Smooth muscle cell (in vitro differentiated cells): ENCODE measurements around the gene PCOLCE2. TPM values are rescaled to one million over a fixed set of nuclear protein-coding genes. Genes with fewer than 3 reads are reported as not detected.

Source experiments
- DNase-seq: peaks from one replicate; lab custom pipeline; 2025; ENCODE audit not compliant: unreplicated experiment; lab: John Stamatoyannopoulos, UW
- H2AFZ ChIP-seq: fragments of 200-600 bp; sonication (generic); 2 replicates; pipeline ENCODE4 v1.6.0; 2016; ENCODE audit warnings: antibody characterized with exemption, low read depth, mild to moderate bottlenecking
- H3F3A ChIP-seq: fragments of 200-600 bp; sonication (generic); 2 replicates; pipeline ENCODE4 v1.6.0; 2017; ENCODE audit warnings: antibody characterized with exemption, low read depth
- H3K27ac ChIP-seq: fragments of 200-600 bp; sonication (generic); 2 replicates; pipeline ENCODE4 v1.5.1; 2016; ENCODE audit warnings: low read depth, mild to moderate bottlenecking
- H3K27me3 ChIP-seq: fragments of 200-600 bp; sonication (generic); 2 replicates; pipeline ENCODE4 v1.6.1; 2016; ENCODE audit warnings: low read depth, mild to moderate bottlenecking
- H3K36me3 ChIP-seq: fragments of 200-600 bp; sonication (generic); 2 replicates; pipeline ENCODE4 v1.5.1; 2016; ENCODE audit warnings: low read depth
- H3K4me1 ChIP-seq: fragments of 200-600 bp; sonication (generic); 2 replicates; pipeline ENCODE4 v1.5.1; 2016; ENCODE audit warnings: low read depth
- H3K4me2 ChIP-seq: fragments of 200-600 bp; sonication (generic); 2 replicates; pipeline ENCODE4 v1.6.0; 2016; ENCODE audit warnings: mild to moderate bottlenecking
- H3K4me3 ChIP-seq: fragments of 200-600 bp; sonication (generic); 2 replicates; pipeline ENCODE4 v1.5.1; 2016; ENCODE audit warnings: mild to moderate bottlenecking
- H3K79me2 ChIP-seq: fragments of 200-600 bp; sonication (generic); 2 replicates; pipeline ENCODE4 v1.6.0; 2016; ENCODE audit warnings: low read depth, mild to moderate bottlenecking
- H3K9ac ChIP-seq: fragments of 200-600 bp; sonication (generic); 2 replicates; pipeline ENCODE4 v1.6.0; 2016; ENCODE audit warnings: low read depth
- H3K9me3 ChIP-seq: fragments of 200-600 bp; sonication (generic); replicated peaks from 2 replicates; pipeline ENCODE4 v1.5.1; 2016; ENCODE audit warnings: low read depth
- H4K20me1 ChIP-seq: fragments of 200-600 bp; sonication (generic); 2 replicates; pipeline ENCODE4 v1.6.0; 2016; ENCODE audit warnings: low read depth
- CTCF ChIP-seq: fragments of 200-600 bp; sonication (generic); IDR thresholded peaks from 2 replicates; pipeline ENCODE4 v1.5.1; 2017; ENCODE audit warnings: borderline replicate concordance, mild to moderate bottlenecking, antibody characterized with exemption; ENCODE audit not compliant: insufficient read depth, poor library complexity, severe bottlenecking
- WGBS: methylation state at CpG from one replicate; pipeline ENCODE4 v1.1.7; 2016; ENCODE audit warnings: low lambda C conversion rate; 5-methylcytosine and 5-hydroxymethylcytosine counted together
- polyA plus RNA-seq: library from polyadenylated mRNA; unstranded; fragments of >200 nt; fragmentation: Nextera tagmentation; extraction: Ambion mirVana; gene quantifications from 2 replicates; pipeline ENCODE4 v1.2.1, GENCODE V29; 2016
- total RNA-seq: library from RNA; depleted of rRNA; stranded (reverse); fragments of >200 nt; gene quantifications from 2 replicates; pipeline ENCODE4 v1.2.3, GENCODE V29; 2014

The PCOLCE2 gene
- total and polyA plus RNA-seq, 2 experiments from 2014 or later: 32.5 to 80.9 TPM

- H3F3A ChIP-seq: peaks cover 4% of the 10 kb centered on the region
- no peak for TF ChIP-seq CTCF
- no peaks in the 10 kb centered on the region for H3K27me3 ChIP-seq
- 78% methylated on average over 2 of the region's 2 CpGs for WGBS
- no peak overlapping the region for H2AFZ ChIP-seq
- H4K20me1 ChIP-seq: no peaks in the 10 kb centered on the region
- H3K36me3 ChIP-seq: no peaks in the 10 kb centered on the region
- H3K4me2 ChIP-seq: no peak overlapping the region
- H3K9me3 ChIP-seq: no peaks in the 10 kb centered on the region
- H3K79me2 ChIP-seq: no peaks in the 10 kb centered on the region
- no peaks in the 10 kb centered on the region for H3K4me1 ChIP-seq
- no peak for DNase-seq
- no peak overlapping the region for H3K27ac ChIP-seq
- H3K4me3 ChIP-seq: no peak overlapping the region
- no peak overlapping the region for H3K9ac ChIP-seq
Observed at GRCh38 chr3:142897807-142898206, 8.9 kb upstream of the PCOLCE2 start.

GRCh38 chr3:142896996-142897395 lies 8.1 kb upstream of the PCOLCE2 start:
- Histone ChIP-seq H3K27me3 (no peaks in the 10 kb centered on the region), H3K9ac (no peak overlapping the region), H4K20me1 (no peaks in the 10 kb centered on the region), H3K27ac (peak overlapping the region; percentile 43), H3K4me2 (no peak overlapping the region), H3F3A (peaks cover 4% of the 10 kb centered on the region), H3K36me3 (no peaks in the 10 kb centered on the region), H3K9me3 (no peaks in the 10 kb centered on the region), H2AFZ (no peak overlapping the region), H3K4me3 (no peak overlapping the region), H3K79me2 (no peaks in the 10 kb centered on the region), H3K4me1 (no peaks in the 10 kb centered on the region)
- WGBS: 54% methylated on average over 1 of the region's 1 CpG
- TF ChIP-seq CTCF: no peak
- no peak for DNase-seq

GRCh38 chr3:142896201-142896755 lies 7.4 kb upstream of the PCOLCE2 start:
- H3K27me3 ChIP-seq: no peaks in the 10 kb centered on the region
- H3K27ac ChIP-seq: peak overlapping the region; percentile 43
- DNase-seq: no peak
- H3K9me3 ChIP-seq: no peaks in the 10 kb centered on the region
- peaks cover 4% of the 10 kb centered on the region for H3F3A ChIP-seq
- H3K4me2 ChIP-seq: peak overlapping the region; percentile 7
- no peak overlapping the region for H2AFZ ChIP-seq
- WGBS: 60% methylated on average over 9 of the region's 9 CpGs
- no peak overlapping the region for H3K4me3 ChIP-seq
- TF ChIP-seq CTCF: no peak
- H3K79me2 ChIP-seq: no peaks in the 10 kb centered on the region
- H3K9ac ChIP-seq: no peak overlapping the region
- no peaks in the 10 kb centered on the region for H3K4me1 ChIP-seq
- no peaks in the 10 kb centered on the region for H4K20me1 ChIP-seq
- no peaks in the 10 kb centered on the region for H3K36me3 ChIP-seq

- Histone ChIP-seq H4K20me1 (no peaks in the 10 kb centered on the region), H2AFZ (no peak overlapping the region)
- TF ChIP-seq CTCF: no peak
Observed at GRCh38 chr3:142894493-142894892, 5.6 kb upstream of the PCOLCE2 start.

More at GRCh38 chr3:142894493-142894892, 5.6 kb upstream of the PCOLCE2 start:
- H3K4me1 ChIP-seq: no peaks in the 10 kb centered on the region
- 82% methylated on average over 3 of the region's 3 CpGs for WGBS
- no peaks in the 10 kb centered on the region for H3K9me3 ChIP-seq
- no peak overlapping the region for H3K9ac ChIP-seq
- no peak overlapping the region for H3K4me3 ChIP-seq
- no peaks in the 10 kb centered on the region for H3K36me3 ChIP-seq
- no peak for DNase-seq
- H3K27ac ChIP-seq: no peak overlapping the region
- H3K27me3 ChIP-seq: no peaks in the 10 kb centered on the region
- H3K79me2 ChIP-seq: no peaks in the 10 kb centered on the region
- H3F3A ChIP-seq: peaks cover 4% of the 10 kb centered on the region
- no peak overlapping the region for H3K4me2 ChIP-seq
